Cardiac fibroblast (primary cell): ENCODE measurements around the gene TOMT.
A peak's percentile ranks its signal among the peaks of the same experiment; 100 is the strongest.

Source experiments
- DNase-seq, 2 donors: peaks; one replicate each; pipeline versions ENCODE4 v3.0.0 to v3.0.0-alpha.2; 2010; ENCODE audit warnings: low read depth in 2 of 2
- H3K4me3 ChIP-seq, 2 donors: replicated peaks in 1 of 2; 1 replicate in 1 of 2; 2 replicates in 1 of 2; pipeline ENCODE4 v1.5.1; 2011; ENCODE audit warnings: low read depth in 2 of 2, low read length in 2 of 2, mild to moderate bottlenecking in 2 of 2, moderate library complexity in 1 of 2
- TF ChIP-seq, protein P1 (sequence below): IDR thresholded peaks from one replicate; pipeline ENCODE4 v1.5.1; 2011; ENCODE audit warnings: low read depth, mild to moderate bottlenecking, low read length, inconsistent platforms

TOMT gene

DNA sequence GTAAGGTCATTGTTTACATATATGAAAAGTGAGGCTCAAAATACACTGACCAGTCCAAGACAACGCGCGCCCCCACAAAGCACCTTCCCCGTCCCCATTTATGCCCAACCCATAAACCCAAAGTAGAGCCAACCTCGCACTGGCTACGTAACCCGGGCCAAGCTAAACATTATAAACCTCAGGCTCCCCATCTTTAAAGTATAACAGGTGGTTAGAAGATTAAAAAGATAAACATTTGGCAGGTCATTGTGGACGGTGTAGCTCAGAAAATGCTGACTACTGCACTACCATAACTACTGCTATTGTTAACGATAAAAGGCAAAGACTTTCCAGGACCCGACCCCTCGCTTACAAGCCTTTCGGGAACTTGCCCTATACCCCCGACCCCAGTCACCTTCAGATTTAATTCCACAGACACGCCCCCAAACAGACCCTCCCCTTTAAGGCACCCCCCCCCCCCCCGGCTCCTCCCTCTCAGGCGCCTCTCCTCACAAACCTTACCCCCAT, 25.9 kb upstream of the TOMT start:
- no peak for DNase-seq
- TF ChIP-seq, protein P1, sequence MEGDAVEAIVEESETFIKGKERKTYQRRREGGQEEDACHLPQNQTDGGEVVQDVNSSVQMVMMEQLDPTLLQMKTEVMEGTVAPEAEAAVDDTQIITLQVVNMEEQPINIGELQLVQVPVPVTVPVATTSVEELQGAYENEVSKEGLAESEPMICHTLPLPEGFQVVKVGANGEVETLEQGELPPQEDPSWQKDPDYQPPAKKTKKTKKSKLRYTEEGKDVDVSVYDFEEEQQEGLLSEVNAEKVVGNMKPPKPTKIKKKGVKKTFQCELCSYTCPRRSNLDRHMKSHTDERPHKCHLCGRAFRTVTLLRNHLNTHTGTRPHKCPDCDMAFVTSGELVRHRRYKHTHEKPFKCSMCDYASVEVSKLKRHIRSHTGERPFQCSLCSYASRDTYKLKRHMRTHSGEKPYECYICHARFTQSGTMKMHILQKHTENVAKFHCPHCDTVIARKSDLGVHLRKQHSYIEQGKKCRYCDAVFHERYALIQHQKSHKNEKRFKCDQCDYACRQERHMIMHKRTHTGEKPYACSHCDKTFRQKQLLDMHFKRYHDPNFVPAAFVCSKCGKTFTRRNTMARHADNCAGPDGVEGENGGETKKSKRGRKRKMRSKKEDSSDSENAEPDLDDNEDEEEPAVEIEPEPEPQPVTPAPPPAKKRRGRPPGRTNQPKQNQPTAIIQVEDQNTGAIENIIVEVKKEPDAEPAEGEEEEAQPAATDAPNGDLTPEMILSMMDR = no peak
- peak overlapping the region; percentile 61 to 75 for H3K4me3 ChIP-seq

DNA sequence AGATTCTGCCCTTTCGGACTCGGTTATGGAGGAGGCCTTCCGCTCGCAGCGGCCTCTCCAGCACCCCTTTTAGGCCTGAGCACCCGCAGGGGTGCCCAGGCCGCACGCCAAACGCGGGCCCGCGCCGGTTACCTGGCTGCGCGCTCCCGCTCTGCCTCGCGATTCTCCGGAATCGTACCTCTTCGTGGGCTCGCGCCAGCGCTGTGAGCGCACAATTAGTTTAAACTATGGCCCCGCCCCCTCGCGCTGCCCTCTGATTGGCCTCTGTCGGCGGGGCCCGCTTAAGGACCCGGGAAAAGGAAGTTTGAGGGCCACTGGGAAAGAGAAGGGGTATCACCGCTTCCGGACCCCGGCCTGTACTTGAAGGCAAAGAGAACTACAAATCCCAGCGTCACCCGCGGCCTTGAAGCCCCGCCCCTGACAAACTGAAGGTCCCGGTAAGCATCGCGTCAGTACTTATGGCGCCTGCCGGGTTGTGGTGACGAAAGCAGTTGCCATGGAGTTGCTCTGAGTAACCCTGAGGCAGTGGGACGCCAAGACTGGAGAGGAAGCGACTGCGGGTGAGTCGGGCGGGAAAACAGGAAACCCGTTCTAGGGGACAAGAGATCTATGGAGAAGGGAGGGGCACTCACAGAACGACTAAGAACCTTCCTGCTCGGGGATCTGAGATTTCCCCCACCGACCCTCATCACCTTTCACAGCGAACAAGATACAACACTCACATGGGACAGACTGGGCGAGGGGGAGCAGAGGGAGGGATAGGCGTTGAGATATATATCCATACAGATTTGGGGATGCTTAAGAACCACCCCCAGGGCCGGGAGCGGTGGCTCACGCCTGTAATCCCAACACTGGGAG, 25.2 kb upstream of the TOMT start, which contains the start of the genes LRRC51 and NUMA1:
Gene LRRC51, plus strand, starts transcription at position 525 of the 858 bp plus-strand sequence. CDS start 8,234 bp downstream, outside the sequence.
Gene NUMA1, minus strand, starts transcription at position 217 of the 858 bp plus-strand sequence. CDS start 44,599 bp downstream, outside the sequence.
- peak; percentile 100 for DNase-seq
- TF ChIP-seq, protein P1 = no peak
- peak within 1 kb of the TSS; percentile 61 to 75 for H3K4me3 ChIP-seq

DNA sequence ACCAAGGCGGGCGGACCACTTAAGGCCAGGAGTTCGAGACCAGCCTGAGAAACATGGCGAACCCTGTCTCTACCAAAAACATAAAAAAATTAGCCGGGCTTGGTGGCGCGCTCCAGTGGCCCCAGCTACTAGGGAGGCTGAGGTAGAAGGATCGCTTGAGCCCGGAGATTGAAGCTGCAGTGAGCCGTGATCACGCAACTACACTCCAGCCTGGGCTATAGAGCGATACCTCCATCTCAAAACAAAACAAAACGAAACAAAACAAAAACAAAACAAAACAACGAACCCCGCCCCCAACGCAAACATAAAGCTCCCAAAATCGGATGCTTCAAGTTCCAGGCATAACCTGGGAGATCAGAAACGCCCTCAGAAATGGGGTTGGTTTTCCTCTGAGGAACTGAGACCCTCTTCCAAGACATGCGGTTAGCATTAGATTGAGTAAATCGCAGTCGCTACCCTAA, 24.5 kb upstream of the TOMT start:
- TF ChIP-seq, protein P1 = no peak

GRCh38 chr11:72081821-72082453, 23.8 kb upstream of the TOMT start:
- TF ChIP-seq, protein P1 = no peak
- DNase-seq = no peak
- H3K4me3 ChIP-seq = no peak overlapping the region

More for the DNA sequence above, 24.5 kb upstream of the TOMT start:
- DNase-seq = no peak
- peak overlapping the region; percentile 61 to 75 for H3K4me3 ChIP-seq

GRCh38 chr11:72083414-72083813, 22.3 kb upstream of the TOMT start:
- no peak for DNase-seq
- TF ChIP-seq, protein P1 = no peak
- H3K4me3 ChIP-seq = no peak overlapping the region

GRCh38 chr11:72084076-72084475, 21.6 kb upstream of the TOMT start:
- TF ChIP-seq, protein P1 = no peak
- no peak overlapping the region for H3K4me3 ChIP-seq
- DNase-seq = no peak
